Endothelial cell of umbilical vein (primary cell): ENCODE measurements around the gene WDR27. TPM values are rescaled to one million over a fixed set of nuclear protein-coding genes. Genes with fewer than 3 reads are reported as not detected.

Source experiments
- BruUV-seq: library from RNA; stranded (reverse); fragments of 400-500 nt; replicated peaks from 2 replicates; lab custom pipeline; 2021; lab: Mats Ljungman, UMichigan
- CTCF ChIA-PET: fragments of 300-600, 350-600 bp; sonication (Branson Sonifier 250); formaldehyde crosslinking; loops from one replicate; lab custom pipeline; 2021; ENCODE audit warnings: antibody characterized with exemption, inconsistent platforms; lab: Charles Lee
- POLR2A ChIA-PET: fragments of 300-600, 350-600 bp; sonication (Branson Sonifier 250); formaldehyde crosslinking; loops from one replicate; lab custom pipeline; 2021; ENCODE audit warnings: antibody characterized with exemption, inconsistent platforms; lab: Charles Lee
- DNase-seq: peaks from one replicate; pipeline ENCODE4 v3.0.0-alpha.2; 2011; ENCODE audit warnings: low read depth, low spot score
- FAIRE-seq: peaks from 2 replicates; lab custom pipeline; 2011; peaks lifted over from hg19 to GRCh38; lab: Jason Lieb, UNC
- H2AFZ ChIP-seq: 2 replicates; pipeline ENCODE4 v1.6.0; 2012; ENCODE audit warnings: low read depth, low read length, control low read depth, inconsistent platforms
- H3K27ac ChIP-seq: 2 replicates; pipeline ENCODE4 v1.5.1; 2011; ENCODE audit warnings: low read depth, mild to moderate bottlenecking, control low read depth, low read length, moderate library complexity; ENCODE audit not compliant: insufficient read depth
- H3K27me3 ChIP-seq, 2 experiments: 2 replicates each; pipeline versions ENCODE4 v1.6.0 to v1.6.1; 2011; ENCODE audit warnings: low read length in 2 of 2, mixed read lengths in 1 of 2; ENCODE audit not compliant: control insufficient read depth in 2 of 2, insufficient read depth in 2 of 2
- H3K36me3 ChIP-seq, 2 experiments: 2 replicates in 1 of 2; 3 replicates in 1 of 2; pipeline ENCODE4 v1.5.1; 2011; ENCODE audit warnings: low read length in 2 of 2, mild to moderate bottlenecking in 1 of 2, moderate library complexity in 1 of 2; ENCODE audit not compliant: control insufficient read depth in 2 of 2, insufficient read depth in 2 of 2; ENCODE audit errors: extremely low read depth in 1 of 2
- H3K4me1 ChIP-seq: 3 replicates; pipeline ENCODE4 v1.5.1; 2011; ENCODE audit warnings: mild to moderate bottlenecking, low read length; ENCODE audit not compliant: control insufficient read depth, insufficient read depth; ENCODE audit errors: extremely low read depth
- H3K4me2 ChIP-seq: 2 replicates; pipeline ENCODE4 v1.6.1; 2011; ENCODE audit warnings: low read length, control low read depth, mixed read lengths; ENCODE audit not compliant: insufficient read depth
- H3K4me3 ChIP-seq, 3 experiments: fragments of 200-600 bp in 1 of 3; sonication (generic), shearing (Covaris generic) in 1 of 3; replicated peaks in 1 of 3; 2 replicates each; pipeline ENCODE4 v1.5.1; 2011 to 2016; ENCODE audit warnings: control low read depth in 3 of 3, low read length in 3 of 3, mild to moderate bottlenecking in 2 of 3, inconsistent platforms in 1 of 3, low read depth in 1 of 3, moderate library complexity in 1 of 3; ENCODE audit not compliant: insufficient read depth in 1 of 3
- H3K79me2 ChIP-seq: 2 replicates; pipeline ENCODE4 v1.6.0; 2012; ENCODE audit warnings: low read length, inconsistent platforms; ENCODE audit not compliant: control insufficient read depth, insufficient read depth
- H3K9ac ChIP-seq: replicated peaks from 2 replicates; pipeline ENCODE3; 2011; ENCODE audit warnings: low read length, control low read depth; ENCODE audit not compliant: insufficient read depth; ENCODE audit errors: extremely low read depth
- H3K9me1 ChIP-seq: replicated peaks from 3 replicates; pipeline ENCODE4 v1.6.0; 2011; ENCODE audit warnings: mild to moderate bottlenecking, low read length; ENCODE audit not compliant: control insufficient read depth, insufficient read depth; ENCODE audit errors: extremely low read depth
- H3K9me3 ChIP-seq: replicated peaks from 2 replicates; pipeline ENCODE4 v1.5.1; 2012; ENCODE audit warnings: low read length, inconsistent platforms; ENCODE audit not compliant: control insufficient read depth, insufficient read depth
- H4K20me1 ChIP-seq: replicated peaks from 2 replicates; pipeline ENCODE3; 2011; ENCODE audit warnings: mild to moderate bottlenecking, low read length; ENCODE audit not compliant: control insufficient read depth, insufficient read depth; ENCODE audit errors: extremely low read depth
- EZH2 ChIP-seq: IDR thresholded peaks from 2 replicates; pipeline ENCODE4 v1.6.1; 2012; ENCODE audit warnings: borderline replicate concordance, low read depth, mild to moderate bottlenecking, moderate library complexity, low read length, inconsistent platforms; ENCODE audit not compliant: severe bottlenecking
- FOS ChIP-seq: IDR thresholded peaks from 2 replicates; pipeline ENCODE4 v1.6.1; 2011; ENCODE audit warnings: mild to moderate bottlenecking, low read length, moderate library complexity, borderline replicate concordance; ENCODE audit not compliant: insufficient read depth
- GATA2 ChIP-seq: IDR thresholded peaks from 2 replicates; pipeline ENCODE4 v1.7.0; 2011; ENCODE audit warnings: low read depth, mild to moderate bottlenecking, moderate library complexity, mixed read lengths, low read length; ENCODE audit not compliant: insufficient read length, insufficient read depth
- JUN ChIP-seq: IDR thresholded peaks from 2 replicates; pipeline ENCODE4 v1.6.1; 2011; ENCODE audit warnings: borderline replicate concordance, low read depth; ENCODE audit not compliant: insufficient read length, insufficient read depth
- MYC ChIP-seq: IDR thresholded peaks from one replicate; pipeline ENCODE4 v1.6.1; 2011; ENCODE audit warnings: mild to moderate bottlenecking, low read depth, low read length
- POLR2A ChIP-seq: IDR thresholded peaks from 2 replicates; pipeline ENCODE4 v1.6.1; 2012; ENCODE audit warnings: low read depth, mild to moderate bottlenecking, control low read depth, low read length
- POLR2AphosphoS5 ChIP-seq: IDR thresholded peaks from 2 replicates; pipeline ENCODE4 v1.6.1; 2012; ENCODE audit warnings: low read depth, mild to moderate bottlenecking, control low read depth, low read length, moderate library complexity; ENCODE audit not compliant: insufficient read depth
- dilution Hi-C: fragments of 300-500 bp; cut with MboI; formaldehyde crosslinking; loops from one replicate; pipeline ENCODE4 v1.15.0; 2019; ENCODE audit warnings: low sequenced_read_pairs; ENCODE audit not compliant: extremely low pct_ligation_motif_present
- intact Hi-C: fragments of 100-400 bp; cut with micrococcal nuclease; formaldehyde crosslinking; loops from one replicate; pipeline ENCODE4 v1.10.0; 2022
- polyA plus RNA-seq, 4 experiments: library from polyadenylated mRNA; depleted of rRNA in 3 of 4; stranded (reverse) in 3 of 4; unstranded in 1 of 4; fragments of >200 nt; gene quantifications; 2 replicates each; pipeline versions ENCODE4 v1.2.1 to v1.2.3, GENCODE V29; 2011 to 2012; ENCODE audit warnings: missing spikeins in 1 of 4
- total RNA-seq: library from RNA; stranded (reverse); gene quantifications from 2 replicates; pipeline ENCODE4 v1.2.3, GENCODE V29; 2021
- TF ChIP-seq, protein P1 (sequence below): IDR thresholded peaks from 2 replicates; pipeline ENCODE4 v1.6.1; 2011; ENCODE audit not compliant: insufficient read depth, insufficient read length
- TF ChIP-seq, protein P2 (sequence below), 2 donors: IDR thresholded peaks; 1 replicate in 1 of 2; 2 replicates in 1 of 2; pipeline ENCODE4 v1.5.1; 2011; ENCODE audit warnings: low read length in 2 of 2, mild to moderate bottlenecking in 2 of 2, moderate library complexity in 2 of 2, control low read depth in 1 of 2, inconsistent platforms in 1 of 2, low read depth in 1 of 2; ENCODE audit not compliant: insufficient read depth in 1 of 2; ENCODE audit errors: extremely low read depth in 1 of 2

WDR27 gene
- total and polyA plus RNA-seq, 2 donors (not counting 3 experiments of a cell fraction or from before 2014, with no cell fraction given): 60.1 to 69.7 TPM

DNA sequence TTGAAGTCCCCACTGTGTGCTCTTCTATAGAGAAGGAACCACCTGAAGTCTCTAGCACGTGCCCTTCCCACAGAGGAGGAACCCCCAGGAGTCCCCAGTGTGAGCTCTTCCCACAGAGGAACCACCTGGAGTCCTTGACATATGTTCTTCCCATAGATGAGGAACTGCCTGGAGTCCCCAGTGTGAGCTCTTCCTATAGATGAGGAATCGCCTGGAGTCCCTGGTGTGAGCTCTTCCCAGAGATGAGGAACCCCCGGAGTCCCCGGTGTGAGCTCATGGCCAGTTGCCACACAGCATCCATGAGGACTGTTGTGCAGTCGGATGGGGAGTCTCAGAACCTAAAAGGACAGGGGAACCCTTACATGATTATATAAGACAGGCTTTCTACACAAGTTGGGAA is 290.1 kb downstream of the WDR27 start:
- Histone ChIP-seq H2AFZ (no peak overlapping the region), H3K36me3 (no peaks in the 10 kb centered on the region), H3K27me3 (no peaks in the 10 kb centered on the region), H3K27ac (no peak overlapping the region), H3K4me1 (no peaks in the 10 kb centered on the region), H4K20me1 (no peaks in the 10 kb centered on the region), H3K4me3 (no peak overlapping the region), H3K9me3 (no peaks in the 10 kb centered on the region), H3K4me2 (no peak overlapping the region), H3K9ac (no peak overlapping the region), H3K9me1 (no peaks in the 10 kb centered on the region), H3K79me2 (no peaks in the 10 kb centered on the region)
- BruUV-seq: no TSS peak
- ChIA-PET POLR2A (no interaction called here), CTCF (no interaction called here)
- no peak for FAIRE-seq
- dilution Hi-C loops (no loop called here), intact Hi-C loops (no loop called here)
- DNase-seq: no peak
- no peak for TF ChIP-seq EZH2
- no peak for TF ChIP-seq GATA2
- TF ChIP-seq, protein P1, sequence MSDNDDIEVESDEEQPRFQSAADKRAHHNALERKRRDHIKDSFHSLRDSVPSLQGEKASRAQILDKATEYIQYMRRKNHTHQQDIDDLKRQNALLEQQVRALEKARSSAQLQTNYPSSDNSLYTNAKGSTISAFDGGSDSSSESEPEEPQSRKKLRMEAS: no peak
- TF ChIP-seq, protein P2, sequence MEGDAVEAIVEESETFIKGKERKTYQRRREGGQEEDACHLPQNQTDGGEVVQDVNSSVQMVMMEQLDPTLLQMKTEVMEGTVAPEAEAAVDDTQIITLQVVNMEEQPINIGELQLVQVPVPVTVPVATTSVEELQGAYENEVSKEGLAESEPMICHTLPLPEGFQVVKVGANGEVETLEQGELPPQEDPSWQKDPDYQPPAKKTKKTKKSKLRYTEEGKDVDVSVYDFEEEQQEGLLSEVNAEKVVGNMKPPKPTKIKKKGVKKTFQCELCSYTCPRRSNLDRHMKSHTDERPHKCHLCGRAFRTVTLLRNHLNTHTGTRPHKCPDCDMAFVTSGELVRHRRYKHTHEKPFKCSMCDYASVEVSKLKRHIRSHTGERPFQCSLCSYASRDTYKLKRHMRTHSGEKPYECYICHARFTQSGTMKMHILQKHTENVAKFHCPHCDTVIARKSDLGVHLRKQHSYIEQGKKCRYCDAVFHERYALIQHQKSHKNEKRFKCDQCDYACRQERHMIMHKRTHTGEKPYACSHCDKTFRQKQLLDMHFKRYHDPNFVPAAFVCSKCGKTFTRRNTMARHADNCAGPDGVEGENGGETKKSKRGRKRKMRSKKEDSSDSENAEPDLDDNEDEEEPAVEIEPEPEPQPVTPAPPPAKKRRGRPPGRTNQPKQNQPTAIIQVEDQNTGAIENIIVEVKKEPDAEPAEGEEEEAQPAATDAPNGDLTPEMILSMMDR (IDR thresholded peaks at IDR 0.05; ENCODE audit: extremely low read depth in 1 of 2, insufficient read depth in 1 of 2, low read depth in 1 of 2, low read length in 2 of 2): no peak
- no peak for TF ChIP-seq POLR2A
- TF ChIP-seq MYC: no peak
- no peak for TF ChIP-seq JUN
- TF ChIP-seq POLR2AphosphoS5: no peak
- no peak for TF ChIP-seq FOS
